GM18520 (cell line): Measurements from ENCODE around the gene EARS2.
"Not testable (repeated sequence)": the region's sequence is repeated elsewhere in the genome, so short reads cannot be mapped to it uniquely, and the experiment has no call there.

ENCODE experiments used
- ATAC-seq: cut with Tn5 transposase; IDR thresholded peaks from one replicate; pipeline ENCODE4 v1.9.1; 2021; ENCODE audit not compliant: unreplicated experiment

Gene EARS2

GRCh38 chr16:23528644-23529310 lies 28.4 kb downstream of the EARS2 start:
- ATAC-seq: no peak

GRCh38 chr16:23527961-23528643 lies 29.0 kb downstream of the EARS2 start:
- no peak for ATAC-seq

- ATAC-seq: no peak
Measured at GRCh38 chr16:23524886-23525285, 32.3 kb downstream of the EARS2 start.

GRCh38 chr16:23523876-23524385 lies 33.2 kb downstream of the EARS2 start:
- no peak for ATAC-seq

- ATAC-seq: no peak
Measured at GRCh38 chr16:23523321-23523720, 33.8 kb downstream of the EARS2 start.

- no peak for ATAC-seq
Measured at GRCh38 chr16:23521965-23522364, 35.2 kb downstream of the EARS2 start.

GRCh38 chr16:23521037-23521743 lies 36.0 kb downstream of the EARS2 start:
- no peak for ATAC-seq

GRCh38 chr16:23520500-23520899 lies 36.6 kb downstream of the EARS2 start:
- ATAC-seq: no peak

- ATAC-seq: no peak
Measured at GRCh38 chr16:23519282-23519681, 37.9 kb downstream of the EARS2 start.

- ATAC-seq: no peak
Measured at GRCh38 chr16:23518435-23518891, 38.7 kb downstream of the EARS2 start.

GRCh38 chr16:23516366-23517137 lies 40.6 kb downstream of the EARS2 start:
- no peak for ATAC-seq

- no peak for ATAC-seq
Measured at GRCh38 chr16:23515881-23516280, 41.3 kb downstream of the EARS2 start.

- ATAC-seq: no peak
Measured at GRCh38 chr16:23514381-23515152, 42.6 kb downstream of the EARS2 start.

- ATAC-seq: no peak
Measured at GRCh38 chr16:23512168-23512695, 44.9 kb downstream of the EARS2 start.

- ATAC-seq: no peak
Measured at GRCh38 chr16:23511731-23512130, 45.4 kb downstream of the EARS2 start.

GRCh38 chr16:23510915-23511270 lies 46.3 kb downstream of the EARS2 start:
- ATAC-seq: not testable (repeated sequence)

- ATAC-seq: peak; percentile 60
Measured at GRCh38 chr16:23510164-23510914, 46.8 kb downstream of the EARS2 start, which contains the start of gene GGA2. Gene GGA2 (minus strand): TSS chr16:23510494. CDS start chr16:23510411, 83 bp downstream.

GRCh38 chr16:23509782-23510163 lies 47.4 kb downstream of the EARS2 start:
- no peak for ATAC-seq

- no peak for ATAC-seq
Measured at GRCh38 chr16:23509441-23509754, 47.8 kb downstream of the EARS2 start.
